ENCODE results near the gene VPREB3.

Gene VPREB3

GRCh38 chr22:23782703-23783102, 28.5 kb upstream of the VPREB3 start:
- DNase-seq (ENCODE audit: low spot score): no peak

DNA sequence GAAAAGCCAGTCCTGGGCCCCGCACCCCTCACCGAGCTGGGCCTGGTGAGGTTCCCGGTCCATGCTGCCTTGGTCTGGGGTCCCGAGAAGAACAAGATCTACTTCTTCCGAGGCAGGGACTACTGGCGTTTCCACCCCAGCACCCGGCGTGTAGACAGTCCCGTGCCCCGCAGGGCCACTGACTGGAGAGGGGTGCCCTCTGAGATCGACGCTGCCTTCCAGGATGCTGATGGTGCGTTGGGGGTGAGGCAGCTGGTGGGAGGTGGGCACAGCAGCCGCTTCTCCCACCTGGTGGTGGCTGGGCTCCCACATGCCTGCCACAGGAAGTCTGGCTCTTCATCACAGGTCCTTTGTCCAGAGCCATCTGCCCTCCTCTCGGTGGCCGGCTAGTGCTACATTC, 28.0 kb upstream of the VPREB3 start:
- no peak for DNase-seq (ENCODE audit: low spot score)

GRCh38 chr22:23781511-23782183, 27.4 kb upstream of the VPREB3 start:
- DNase-seq (ENCODE audit: low spot score): no peak

DNA sequence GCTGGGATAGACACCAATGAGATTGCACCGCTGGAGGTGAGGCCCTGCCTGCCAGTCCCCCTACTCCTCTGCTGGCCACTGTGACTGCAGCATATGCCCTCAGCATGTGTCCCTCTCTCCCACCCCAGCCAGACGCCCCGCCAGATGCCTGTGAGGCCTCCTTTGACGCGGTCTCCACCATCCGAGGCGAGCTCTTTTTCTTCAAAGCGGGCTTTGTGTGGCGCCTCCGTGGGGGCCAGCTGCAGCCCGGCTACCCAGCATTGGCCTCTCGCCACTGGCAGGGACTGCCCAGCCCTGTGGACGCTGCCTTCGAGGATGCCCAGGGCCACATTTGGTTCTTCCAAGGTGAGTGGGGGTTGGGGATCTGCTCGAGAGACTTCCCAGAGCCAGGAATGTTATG, 26.8 kb upstream of the VPREB3 start:
- no peak for DNase-seq (ENCODE audit: low spot score)

DNA sequence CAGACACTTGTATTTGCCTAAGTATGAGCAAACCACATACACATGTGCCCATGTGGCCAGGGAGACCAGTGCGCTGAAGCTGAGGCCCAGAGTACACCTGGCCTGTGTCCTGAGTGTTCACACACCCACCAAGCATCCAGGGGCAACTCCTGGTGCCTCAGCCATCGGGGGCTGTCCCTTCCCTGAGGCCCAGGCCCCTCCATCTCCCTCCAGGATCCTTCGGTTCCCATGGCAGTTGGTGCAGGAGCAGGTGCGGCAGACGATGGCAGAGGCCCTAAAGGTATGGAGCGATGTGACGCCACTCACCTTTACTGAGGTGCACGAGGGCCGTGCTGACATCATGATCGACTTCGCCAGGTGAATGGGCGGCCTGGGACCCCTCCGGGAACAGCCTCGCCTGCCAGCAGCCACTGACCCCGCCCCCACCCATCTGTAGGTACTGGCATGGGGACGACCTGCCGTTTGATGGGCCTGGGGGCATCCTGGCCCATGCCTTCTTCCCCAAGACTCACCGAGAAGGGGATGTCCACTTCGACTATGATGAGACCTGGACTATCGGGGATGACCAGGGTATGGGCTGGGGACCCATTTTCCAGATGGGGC, 26.0 kb upstream of the VPREB3 start:
- DNase-seq (ENCODE audit: low spot score): no peak

DNA sequence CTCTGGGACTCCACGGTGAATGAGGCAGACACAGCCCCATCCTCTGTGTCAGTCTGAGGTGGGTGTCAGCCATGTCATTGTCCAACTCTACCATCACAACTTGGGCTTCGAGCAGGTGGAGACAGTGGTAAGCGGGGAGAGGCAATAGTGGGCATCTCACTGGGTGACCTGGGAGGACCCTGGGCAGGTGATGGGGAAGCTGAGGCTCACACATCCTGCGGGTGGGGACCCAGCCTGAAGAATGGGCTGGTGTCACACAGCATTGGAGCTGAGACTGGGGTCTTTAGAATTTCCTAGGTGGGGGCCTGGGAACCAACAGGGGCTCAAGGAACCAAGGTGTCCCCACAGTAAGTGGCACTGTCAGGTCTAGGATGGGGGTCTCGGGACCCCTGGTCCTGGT, 25.5 kb upstream of the VPREB3 start:
- DNase-seq (ENCODE audit: low spot score): no peak

DNA sequence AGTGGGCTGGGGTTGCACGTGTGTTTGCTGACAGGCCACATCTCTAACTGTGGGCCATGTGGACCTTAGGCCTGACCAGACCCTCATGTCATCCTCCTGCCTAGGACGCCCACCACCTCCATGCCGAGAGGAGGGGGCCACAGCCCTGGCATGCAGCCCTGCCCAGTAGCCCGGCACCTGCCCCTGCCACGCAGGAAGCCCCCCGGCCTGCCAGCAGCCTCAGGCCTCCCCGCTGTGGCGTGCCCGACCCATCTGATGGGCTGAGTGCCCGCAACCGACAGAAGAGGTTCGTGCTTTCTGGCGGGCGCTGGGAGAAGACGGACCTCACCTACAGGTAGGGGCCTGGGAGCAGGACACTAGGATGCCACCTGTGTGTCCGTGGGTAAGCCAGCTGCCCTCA, 24.9 kb upstream of the VPREB3 start:
- DNase-seq (ENCODE audit: low spot score): no peak

DNA sequence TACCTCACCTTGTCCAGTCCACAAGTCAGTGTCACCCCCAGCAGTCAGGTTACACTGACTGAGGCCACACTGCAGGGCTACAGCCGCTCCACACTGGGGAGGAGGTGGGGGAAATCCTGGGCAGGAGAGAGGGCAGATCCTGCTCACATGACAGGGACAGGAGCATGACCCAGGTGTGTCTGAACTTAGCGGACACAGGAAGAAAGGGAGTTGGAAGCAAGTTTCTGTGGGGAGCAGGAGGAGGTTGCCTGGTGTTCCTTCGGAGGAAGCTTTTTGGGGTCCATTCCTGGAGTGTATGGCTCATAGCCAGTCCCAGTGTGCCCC, 24.3 kb upstream of the VPREB3 start:
- no peak for DNase-seq (ENCODE audit: low spot score)

DNA sequence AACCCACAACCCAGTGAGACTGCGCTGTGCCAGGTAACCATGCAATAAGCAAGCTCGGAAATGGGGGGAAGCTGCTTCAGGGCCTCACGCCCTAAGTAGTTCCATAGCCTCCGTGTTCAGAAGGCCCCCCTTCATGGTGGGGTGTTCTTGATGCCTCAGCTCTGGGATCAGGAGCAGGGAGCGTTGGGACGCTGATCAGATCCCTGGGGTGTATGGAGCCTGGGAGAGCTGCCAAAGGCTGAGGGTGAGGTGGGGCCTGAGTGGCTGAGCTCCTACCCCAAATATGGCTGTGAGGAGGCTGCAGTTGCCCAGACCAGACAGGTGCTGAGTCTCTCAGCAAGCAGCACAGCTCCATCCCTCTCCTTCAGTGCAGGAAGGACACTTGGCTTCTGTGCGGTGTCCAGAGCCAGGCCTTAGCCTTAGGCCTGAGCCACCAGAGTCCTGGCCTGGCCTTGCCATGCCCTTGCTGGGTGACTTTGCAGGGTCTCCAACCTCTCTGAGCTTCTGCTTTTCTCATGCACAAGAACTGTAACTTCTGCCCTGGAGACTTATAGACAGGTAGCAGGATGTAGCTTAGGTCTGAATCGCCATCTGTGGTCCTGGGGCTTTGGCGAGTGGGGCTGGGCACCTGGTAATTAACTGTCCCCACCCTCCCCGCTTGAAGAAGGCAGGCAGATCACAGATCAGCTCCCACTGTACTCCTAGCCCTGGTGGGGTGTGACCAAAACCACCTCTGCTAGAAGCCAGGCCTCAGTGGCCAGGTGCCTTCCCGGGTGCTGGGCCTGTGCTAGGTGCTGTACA, 23.8 kb upstream of the VPREB3 start:
- DNase-seq (ENCODE audit: low spot score): no peak

- no peak for DNase-seq (ENCODE audit: low spot score)
Observed at GRCh38 chr22:23775779-23776375, 21.7 kb upstream of the VPREB3 start.

GRCh38 chr22:23774922-23775436, 20.8 kb upstream of the VPREB3 start:
- no peak for DNase-seq (ENCODE audit: low spot score)

DNA sequence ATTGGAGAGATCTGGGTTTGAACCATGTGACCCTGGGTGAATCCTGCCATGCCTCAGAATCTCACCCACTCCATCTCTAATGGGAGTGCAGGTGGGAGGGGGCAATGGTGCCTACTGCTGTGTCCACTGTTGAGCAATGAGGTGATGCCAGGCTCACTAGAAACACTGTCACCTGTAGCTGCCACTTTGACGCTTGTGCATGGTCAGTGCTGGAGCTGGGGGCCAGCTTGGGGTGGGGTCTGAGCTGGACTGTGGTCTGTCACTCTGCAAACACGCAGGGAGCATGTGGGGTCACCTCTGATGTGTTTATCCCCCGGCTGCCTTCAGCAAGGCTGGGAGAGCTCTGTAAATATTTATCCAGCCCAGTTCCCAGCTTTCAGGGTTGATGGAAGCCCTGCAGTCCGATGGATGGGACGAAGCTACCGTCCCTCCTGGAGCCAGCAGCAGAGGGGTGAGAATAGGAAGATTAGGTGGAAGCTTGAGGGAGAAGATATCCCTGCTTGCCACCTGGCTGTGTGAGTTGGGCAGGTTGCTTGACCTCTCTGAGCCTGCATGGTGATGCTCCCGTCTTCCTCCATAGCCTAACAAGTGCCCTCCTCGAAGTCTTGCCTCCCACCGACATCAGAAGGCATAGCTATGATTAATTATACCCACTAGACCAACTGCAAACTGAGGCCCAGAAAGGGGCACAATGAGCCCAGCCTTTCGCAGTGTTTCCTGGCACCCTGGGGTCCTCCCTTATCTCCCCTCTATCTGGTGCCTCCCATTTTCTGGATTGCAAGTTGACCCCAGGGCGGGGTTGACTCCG, 20.1 kb upstream of the VPREB3 start:
- no peak for DNase-seq (ENCODE audit: low spot score)

DNA sequence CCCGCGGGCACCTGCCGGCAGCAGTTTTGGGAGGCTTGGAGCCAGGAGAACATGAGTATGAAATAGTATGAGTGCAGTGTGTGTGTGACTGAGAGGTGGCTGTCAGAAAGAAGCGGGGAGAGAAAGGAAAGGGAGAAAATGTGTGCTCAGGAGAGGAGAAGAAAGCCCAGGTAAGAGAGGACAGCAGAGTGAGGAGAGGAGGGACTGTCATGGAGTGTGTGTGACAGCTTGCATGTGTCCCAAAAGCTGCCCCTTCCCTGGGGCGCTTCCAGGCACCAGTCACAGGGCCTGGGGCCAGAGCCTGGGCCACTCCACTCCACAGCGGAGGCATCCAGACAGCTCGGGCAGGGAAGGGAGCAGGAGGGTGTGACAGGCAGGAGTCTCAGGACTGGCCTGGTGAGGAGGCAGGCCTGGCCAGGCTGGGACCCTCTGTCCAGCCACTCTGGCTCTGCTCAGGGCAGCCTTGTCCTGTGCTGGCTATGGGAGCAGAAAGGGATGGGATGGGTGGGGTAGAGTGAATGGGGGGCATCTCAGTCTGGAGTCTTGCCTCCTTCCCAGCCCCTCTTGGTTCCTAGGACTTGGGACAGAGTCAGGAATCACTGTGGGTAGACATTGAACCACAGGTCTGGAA, 19.4 kb upstream of the VPREB3 start:
- DNase-seq (ENCODE audit: low spot score): no peak

- no peak for DNase-seq (ENCODE audit: low spot score)
Observed at GRCh38 chr22:23772649-23773473, 18.6 kb upstream of the VPREB3 start, which contains the start of gene MMP11. Gene MMP11 (plus strand): TSS chr22:23772849. CDS start chr22:23772871, 22 bp downstream.

DNA sequence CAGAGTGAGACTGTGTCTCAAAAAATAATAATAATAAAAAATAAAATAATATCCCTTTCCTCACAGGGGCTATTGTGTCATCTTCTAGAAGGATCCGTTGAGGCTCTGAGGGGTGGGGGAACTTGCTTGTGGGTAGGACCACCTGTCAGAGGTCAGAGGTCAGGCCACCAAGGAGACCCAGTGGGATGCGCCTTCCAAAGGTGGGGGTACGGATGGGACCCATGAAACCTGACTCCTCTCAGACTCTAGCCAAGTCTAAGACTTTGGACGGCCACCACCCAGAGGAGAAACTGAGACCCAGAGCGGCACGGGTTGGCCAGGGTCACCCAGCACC, 18.1 kb upstream of the VPREB3 start:
- no peak for DNase-seq (ENCODE audit: low spot score)

DNA sequence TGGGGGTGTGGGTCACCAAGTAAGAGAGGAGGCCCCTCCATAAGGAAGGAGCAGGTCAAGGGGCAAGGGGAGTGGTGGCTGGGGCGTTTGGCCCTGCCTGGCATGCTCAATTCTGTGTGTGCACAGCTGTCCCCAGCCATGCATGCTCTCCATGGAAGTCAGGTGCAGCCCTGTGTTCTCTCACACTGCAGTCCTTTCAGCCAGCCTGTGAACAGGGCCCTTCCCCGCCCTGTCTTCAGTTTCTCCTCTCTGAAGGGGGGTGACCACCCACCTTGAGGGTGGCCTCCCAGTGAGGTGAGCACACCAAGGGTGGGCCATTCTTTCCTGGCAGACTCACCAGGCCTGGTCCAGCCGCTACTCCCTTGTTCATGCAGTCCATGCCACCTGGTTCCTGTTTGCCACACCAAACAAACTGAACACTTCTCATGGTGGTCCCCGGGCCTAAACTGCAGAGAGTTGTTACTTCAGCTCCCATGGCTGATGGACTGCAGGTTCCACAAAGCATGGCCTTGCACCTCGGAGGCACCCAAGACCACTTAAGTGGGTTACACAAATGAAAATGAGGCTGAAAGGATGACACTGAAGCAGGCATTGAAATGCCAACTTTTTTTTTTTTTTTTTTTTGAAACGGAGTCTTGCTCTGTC, 15.2 kb upstream of the VPREB3 start:
- no peak for DNase-seq (ENCODE audit: low spot score)

GRCh38 chr22:23767673-23768548, 13.7 kb upstream of the VPREB3 start, which contains the start of gene CHCHD10:
Gene CHCHD10 (minus strand): TSS chr22:23767972. CDS start chr22:23767874, 98 bp downstream.
- DNase-seq (ENCODE audit: low spot score): peak; percentile 79

DNA sequence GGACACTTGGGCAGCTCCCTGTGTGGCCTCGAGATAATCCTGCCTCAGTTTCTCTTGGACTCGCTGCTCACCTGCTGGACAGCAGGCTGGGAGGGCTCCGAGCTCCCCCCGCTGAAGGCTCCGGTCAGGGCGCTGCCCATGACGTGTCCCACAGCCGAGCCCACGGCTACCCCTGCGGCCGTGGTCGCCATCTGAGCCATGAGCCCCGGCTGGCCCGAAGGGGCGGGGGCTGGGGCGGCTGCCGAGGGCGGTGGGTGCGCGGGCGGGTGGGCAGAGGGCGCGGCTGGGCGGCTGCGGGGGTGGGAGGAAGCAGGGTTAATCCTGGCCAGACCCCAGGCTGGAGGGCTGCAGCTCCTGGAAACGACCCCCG, 13.1 kb upstream of the VPREB3 start:
- DNase-seq (ENCODE audit: low spot score): no peak
